GM19043 (cell line): ENCODE data around the gene PLXDC1.

ENCODE experiments used
- ATAC-seq: cut with Tn5 transposase; IDR thresholded peaks from one replicate; pipeline ENCODE4 v1.9.1; 2021; ENCODE audit warnings: low read depth; ENCODE audit not compliant: unreplicated experiment

Gene PLXDC1

GRCh38 chr17:39018267-39019134 is 132.9 kb downstream of the PLXDC1 start:
- no peak for ATAC-seq

GRCh38 chr17:39016193-39017153 is 135.0 kb downstream of the PLXDC1 start:
- no peak for ATAC-seq

- no peak for ATAC-seq
These were observed 135.9 kb downstream of the PLXDC1 start for GRCh38 chr17:39015546-39015935.

DNA sequence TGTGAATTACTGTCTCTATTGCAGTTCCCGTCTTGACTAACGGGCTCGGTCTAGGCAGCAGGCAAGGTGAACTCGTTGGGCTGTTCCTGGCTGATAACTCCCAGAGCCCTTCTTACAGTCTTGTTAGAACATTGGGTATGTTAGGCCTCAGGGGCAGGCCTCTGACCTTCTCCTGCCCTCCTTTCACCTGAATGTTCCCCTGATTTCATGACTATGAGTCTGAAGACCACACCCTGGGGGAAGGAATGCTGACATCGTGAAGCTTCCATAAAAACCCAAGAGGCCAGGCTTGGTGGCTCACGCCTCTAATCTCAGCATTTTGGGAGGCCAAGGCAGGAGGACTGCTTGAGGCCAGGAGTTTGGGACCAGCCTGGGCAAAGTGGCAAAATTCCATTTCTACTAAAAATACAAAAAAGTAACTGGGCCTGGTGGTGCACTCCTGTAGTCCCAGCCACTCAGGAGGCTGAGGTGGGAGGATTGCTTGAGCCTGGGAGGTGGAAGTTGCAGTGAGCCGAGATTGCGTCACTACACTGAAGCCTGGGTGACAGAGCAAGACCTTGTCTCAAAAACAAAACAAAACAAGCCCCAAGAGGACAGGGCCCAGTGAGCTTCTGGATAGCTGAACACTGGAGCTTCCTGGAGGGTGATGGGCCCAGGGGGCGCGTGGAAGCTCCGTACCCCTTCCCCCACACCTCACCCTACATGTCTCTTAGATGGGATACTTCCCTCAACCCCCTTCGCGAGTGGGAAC is 136.5 kb downstream of the PLXDC1 start:
- ATAC-seq, result no peak

- ATAC-seq, result no peak
These were observed 137.2 kb downstream of the PLXDC1 start for GRCh38 chr17:39014044-39014794.
